ENCODE data around the gene LIN54. TPM values are rescaled to one million over a fixed set of nuclear protein-coding genes. Genes with fewer than 3 reads are reported as not detected.

Gene LIN54
- total and polyA plus RNA-seq, 9 of the 15 experiments (the other 6 are each of a cell fraction or from before 2014, with no cell fraction given): 2.2 to 22.5 (median 15.8) TPM

DNA sequence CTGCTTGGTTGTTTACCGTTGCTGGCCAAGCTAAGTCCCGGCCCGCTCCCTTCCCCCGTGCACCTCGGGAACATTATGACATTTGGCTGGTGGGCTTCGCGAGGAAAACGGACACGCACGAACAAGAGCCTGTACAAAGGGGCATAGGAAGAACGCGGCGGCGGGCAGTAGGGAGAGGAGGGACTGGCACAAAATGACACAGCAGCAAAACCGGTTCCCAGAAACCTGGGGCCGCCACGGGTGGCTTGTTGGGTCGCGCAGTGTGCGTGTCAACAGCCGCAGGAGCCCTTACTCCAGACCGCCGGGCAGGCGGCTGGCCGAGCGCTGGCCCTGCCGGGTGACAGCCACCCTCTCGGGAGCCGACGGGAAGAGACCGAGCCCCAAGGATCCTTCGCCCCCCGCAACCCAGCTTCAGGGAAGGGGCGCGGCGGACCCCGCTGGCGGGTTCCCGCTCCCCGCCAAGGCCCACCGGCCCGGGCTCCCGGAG is 1.6 kb upstream of the LIN54 start:
- in situ Hi-C loops (cut with MboI) (no loop called here), intact Hi-C loops (cut with micrococcal nuclease) (loop anchor here (2.0 to 10.0 kb wide), 3 partner anchors 111 to 637 kb away; partner anchors contain the start of genes HNRNPD and THAP9)
- whole genome bisulfite sequencing (ENCODE audit: insufficient coverage, low coverage, missing lambda C conversion rate): under 1% methylated on average over 40 of the region's 43 CpGs
- ChIA-PET POLR2A (interaction anchor here (0.6 to 2.9 kb wide), 9 partner anchors 9 to 526 kb away, joined by 3 to 14 read pairs (median 5); partner anchors contain the start of gene THAP9), CTCF (ENCODE audit: low intra/inter-chr PET ratio) (no interaction called here)
- Histone ChIP-seq H3K9me1 (ENCODE audit: control insufficient read depth, insufficient read depth, low read length) (no peaks in the 10 kb centered on the region), H3K9me3 (replicated peaks; ENCODE audit: control insufficient read depth, insufficient read depth, low read depth, low read length) (no peaks in the 10 kb centered on the region), H4K20me1 (replicated peaks; ENCODE audit: control insufficient read depth, insufficient read depth, low read length) (no peaks in the 10 kb centered on the region), H3K27me3 (ENCODE audit: control insufficient read depth in 2 of 2, insufficient read depth in 2 of 2, low read length in 2 of 2) (no peaks in the 10 kb centered on the region), H3K4me3 (peak overlapping the region; percentile 87), H3K36me3 (ENCODE audit: control insufficient read depth, insufficient read depth, low read length) (no peaks in the 10 kb centered on the region), H2AFZ (ENCODE audit: low read depth, low read length) (peak overlapping the region; percentile 69), H3K27ac (ENCODE audit: extremely low read depth, low read depth, low read length) (peak overlapping the region; percentile 82), H3K4me2 (ENCODE audit: insufficient read depth, low read length) (peak overlapping the region; percentile 92), H3K4me1 (replicated peaks in 1 of 2; ENCODE audit: control insufficient read depth in 2 of 2, insufficient read depth in 2 of 2, low read length in 2 of 2) (peaks cover 6 to 16% of the 10 kb centered on the region in 2 experiments; a peak in 3 of 5 replicates), H3K9ac (ENCODE audit: insufficient read depth in 1 of 2, low read depth in 2 of 2, low read length in 2 of 2) (peak overlapping the region; percentile 85 to 97), H3K79me2 (ENCODE audit: control insufficient read depth, insufficient read depth, low read length) (peaks cover 53% of the 10 kb centered on the region)
- ATAC-seq: peak; percentile 31
- no peak for FAIRE-seq
- no TSS peak for BruUV-seq (replicated peaks)
- DNase-seq (ENCODE audit: extremely low read depth in 1 of 4, low spot score in 3 of 4): peak in 2 of 4 experiments; percentile 42 to 59
- TF ChIP-seq, protein P1, sequence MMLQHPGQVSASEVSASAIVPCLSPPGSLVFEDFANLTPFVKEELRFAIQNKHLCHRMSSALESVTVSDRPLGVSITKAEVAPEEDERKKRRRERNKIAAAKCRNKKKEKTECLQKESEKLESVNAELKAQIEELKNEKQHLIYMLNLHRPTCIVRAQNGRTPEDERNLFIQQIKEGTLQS (IDR thresholded peaks at IDR 0.05): no peak
- TF ChIP-seq, protein P1 (CRISPR knock-in tag; conservative IDR thresholded peaks at IDR 0.05): 0 out of 2 replicates have a peak, but pooled peaks have one; percentile 11
- TF ChIP-seq HDAC2 (IDR thresholded peaks at IDR 0.05) (0 out of 2 replicates have a peak, but pooled peaks have one; percentile 48), MTA1 (IDR thresholded peaks at IDR 0.05; ENCODE audit: borderline replicate concordance) (0 out of 2 replicates have a peak, but pooled peaks have one; percentile 51), ZNF76 (CRISPR knock-in tag; IDR thresholded peaks at IDR 0.05; ENCODE audit: borderline replicate concordance) (0 out of 2 replicates have a peak, but pooled peaks have one; percentile 20), ZNF431 (CRISPR knock-in tag; IDR thresholded peaks at IDR 0.05) (0 out of 2 replicates have a peak, but pooled peaks have one; percentile 34), ZFX (CRISPR knock-in tag; IDR thresholded peaks at IDR 0.05) (peak; percentile 87), CREM (IDR thresholded peaks at IDR 0.05; ENCODE audit: low read depth) (0 out of 2 replicates have a peak, but pooled peaks have one; percentile 40), SMARCE1 (IDR thresholded peaks at IDR 0.05) (0 out of 2 replicates have a peak, but pooled peaks have one; percentile 26), ATF1 (CRISPR knock-in tag; IDR thresholded peaks at IDR 0.05) (0 out of 2 replicates have a peak, but pooled peaks have one; percentile 9), ATF1 (tag; IDR thresholded peaks at IDR 0.05) (no peak)
- TF ChIP-seq, protein P2, sequence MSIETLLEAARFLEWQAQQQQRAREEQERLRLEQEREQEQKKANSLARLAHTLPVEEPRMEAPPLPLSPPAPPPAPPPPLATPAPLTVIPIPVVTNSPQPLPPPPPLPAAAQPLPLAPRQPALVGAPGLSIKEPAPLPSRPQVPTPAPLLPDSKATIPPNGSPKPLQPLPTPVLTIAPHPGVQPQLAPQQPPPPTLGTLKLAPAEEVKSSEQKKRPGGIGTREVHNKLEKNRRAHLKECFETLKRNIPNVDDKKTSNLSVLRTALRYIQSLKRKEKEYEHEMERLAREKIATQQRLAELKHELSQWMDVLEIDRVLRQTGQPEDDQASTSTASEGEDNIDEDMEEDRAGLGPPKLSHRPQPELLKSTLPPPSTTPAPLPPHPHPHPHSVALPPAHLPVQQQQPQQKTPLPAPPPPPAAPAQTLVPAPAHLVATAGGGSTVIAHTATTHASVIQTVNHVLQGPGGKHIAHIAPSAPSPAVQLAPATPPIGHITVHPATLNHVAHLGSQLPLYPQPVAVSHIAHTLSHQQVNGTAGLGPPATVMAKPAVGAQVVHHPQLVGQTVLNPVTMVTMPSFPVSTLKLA (conservative IDR thresholded peaks at IDR 0.05): peak in 1 of 2 experiments; percentile 15; a peak in 1 of 4 replicates
- TF ChIP-seq, protein P3, sequence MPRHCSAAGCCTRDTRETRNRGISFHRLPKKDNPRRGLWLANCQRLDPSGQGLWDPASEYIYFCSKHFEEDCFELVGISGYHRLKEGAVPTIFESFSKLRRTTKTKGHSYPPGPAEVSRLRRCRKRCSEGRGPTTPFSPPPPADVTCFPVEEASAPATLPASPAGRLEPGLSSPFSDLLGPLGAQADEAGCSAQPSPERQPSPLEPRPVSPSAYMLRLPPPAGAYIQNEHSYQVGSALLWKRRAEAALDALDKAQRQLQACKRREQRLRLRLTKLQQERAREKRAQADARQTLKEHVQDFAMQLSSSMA (CRISPR knock-in tag; IDR thresholded peaks at IDR 0.05): no peak
- TF ChIP-seq, protein P4, sequence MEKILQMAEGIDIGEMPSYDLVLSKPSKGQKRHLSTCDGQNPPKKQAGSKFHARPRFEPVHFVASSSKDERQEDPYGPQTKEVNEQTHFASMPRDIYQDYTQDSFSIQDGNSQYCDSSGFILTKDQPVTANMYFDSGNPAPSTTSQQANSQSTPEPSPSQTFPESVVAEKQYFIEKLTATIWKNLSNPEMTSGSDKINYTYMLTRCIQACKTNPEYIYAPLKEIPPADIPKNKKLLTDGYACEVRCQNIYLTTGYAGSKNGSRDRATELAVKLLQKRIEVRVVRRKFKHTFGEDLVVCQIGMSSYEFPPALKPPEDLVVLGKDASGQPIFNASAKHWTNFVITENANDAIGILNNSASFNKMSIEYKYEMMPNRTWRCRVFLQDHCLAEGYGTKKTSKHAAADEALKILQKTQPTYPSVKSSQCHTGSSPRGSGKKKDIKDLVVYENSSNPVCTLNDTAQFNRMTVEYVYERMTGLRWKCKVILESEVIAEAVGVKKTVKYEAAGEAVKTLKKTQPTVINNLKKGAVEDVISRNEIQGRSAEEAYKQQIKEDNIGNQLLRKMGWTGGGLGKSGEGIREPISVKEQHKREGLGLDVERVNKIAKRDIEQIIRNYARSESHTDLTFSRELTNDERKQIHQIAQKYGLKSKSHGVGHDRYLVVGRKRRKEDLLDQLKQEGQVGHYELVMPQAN (IDR thresholded peaks at IDR 0.05; ENCODE audit: borderline replicate concordance): peak; percentile 79
